ENCODE data around the gene MAP3K5. TPM values are rescaled to one million over a fixed set of nuclear protein-coding genes. Genes with fewer than 3 reads are reported as not detected.

The MAP3K5 gene
- total and polyA plus RNA-seq, 3 donors from 2014 or later, result 21.3 to 55.3 (median 46.1) TPM

DNA sequence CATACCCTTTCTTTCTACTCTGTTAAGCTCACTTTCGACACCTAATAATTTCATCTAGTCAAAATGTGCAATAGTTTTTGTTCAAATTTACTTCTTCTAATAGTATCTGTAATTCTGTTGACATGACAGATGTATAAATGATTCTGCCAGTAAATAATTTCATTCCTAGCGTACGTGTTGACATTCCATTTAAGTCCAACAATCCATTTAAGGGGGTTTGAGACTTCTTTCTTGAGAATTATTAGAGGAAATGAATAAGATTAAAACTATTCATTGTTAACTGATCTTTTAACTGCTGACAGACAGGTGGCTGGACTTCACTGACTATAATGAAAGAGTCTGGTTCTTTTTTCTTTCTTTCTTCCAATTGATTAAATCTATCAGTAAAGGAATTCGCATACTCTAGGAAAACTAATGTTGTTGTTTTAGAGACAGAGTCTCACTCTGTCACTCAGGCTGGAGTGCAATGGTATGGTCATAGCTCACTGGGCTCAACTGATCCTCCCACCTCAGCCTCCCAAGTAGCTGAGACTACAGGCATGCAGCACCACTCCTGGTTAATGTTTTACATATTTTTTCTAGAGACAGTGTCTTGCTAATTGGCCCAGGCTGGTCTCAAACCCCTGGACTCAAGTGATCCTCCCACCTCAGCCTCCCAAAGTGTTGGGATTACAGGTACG is 55.9 kb downstream of the MAP3K5 start:
- Histone ChIP-seq H3K27me3 (no peaks in the 10 kb centered on the region), H3K27ac (no peak overlapping the region), H3K4me1 (peaks cover 20% of the 10 kb centered on the region), H3K9me3 (no peaks in the 10 kb centered on the region), H3K36me3 (ENCODE audit: low read depth, missing control alignments) (no peaks in the 10 kb centered on the region), H3K4me3 (no peak overlapping the region)
- TF ChIP-seq POLR2A (IDR thresholded peaks at IDR 0.05) (no peak), CTCF (IDR thresholded peaks at IDR 0.05) (no peak)
- 92% methylated on average over 5 of the region's 5 CpGs for WGBS, 2 donors
- no peak for DNase-seq
- intact Hi-C loops (cut with DNase I; ENCODE audit: low total_unique reads), result no loop called here

DNA sequence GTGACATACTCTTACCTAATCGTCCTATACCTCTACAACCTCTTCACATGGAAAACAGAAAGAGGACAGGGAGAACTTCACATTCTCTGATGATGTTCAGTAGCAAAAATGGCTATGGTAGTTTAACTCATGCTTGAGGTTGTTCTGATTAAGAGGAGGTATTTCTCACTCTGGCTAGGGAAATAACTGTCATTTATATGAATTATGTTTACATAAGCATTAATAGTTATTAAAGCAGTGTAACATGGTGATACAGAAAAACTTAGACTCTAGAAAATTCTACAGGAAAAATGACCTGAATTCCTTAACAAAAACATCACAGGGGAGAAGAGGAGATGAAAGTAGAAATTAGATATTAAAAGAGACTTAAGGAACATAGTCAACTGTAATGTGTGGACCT is 57.3 kb downstream of the MAP3K5 start:
- whole genome bisulfite sequencing, 2 donors, result 70 to 83% methylated on average over 1 of the region's 1 CpG
- peaks cover 15% of the 10 kb centered on the region for H3K4me1 ChIP-seq
- no peak overlapping the region for H3K4me3 ChIP-seq
- H3K9me3 ChIP-seq, result no peaks in the 10 kb centered on the region
- no peaks in the 10 kb centered on the region for H3K27me3 ChIP-seq
- no peaks in the 10 kb centered on the region for H3K36me3 ChIP-seq (ENCODE audit: low read depth, missing control alignments)
- TF ChIP-seq POLR2A (IDR thresholded peaks at IDR 0.05) (no peak), CTCF (IDR thresholded peaks at IDR 0.05) (no peak)
- intact Hi-C loops (cut with DNase I; ENCODE audit: low total_unique reads), result no loop called here
- no peak for DNase-seq
- H3K27ac ChIP-seq, result no peak overlapping the region

DNA sequence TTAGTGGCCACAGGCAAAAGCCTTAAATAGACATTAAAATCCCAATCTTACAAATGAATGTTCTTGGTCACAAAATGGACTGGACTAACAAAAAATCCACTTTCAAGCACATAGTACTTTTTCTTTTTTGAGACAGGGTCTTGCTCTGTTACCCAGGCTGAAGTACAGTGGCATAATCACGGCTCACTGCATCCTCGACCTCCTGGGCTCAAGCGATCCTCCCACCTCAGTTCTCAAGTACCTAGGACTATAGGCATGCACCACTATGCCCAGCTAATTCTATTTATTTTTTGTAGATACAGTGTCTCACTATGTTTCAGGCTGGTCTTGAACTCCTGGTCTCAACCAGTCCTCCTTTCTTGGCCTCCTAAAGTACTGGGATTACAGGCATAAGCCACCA is 59.4 kb downstream of the MAP3K5 start:
- Histone ChIP-seq H3K27ac (no peak overlapping the region), H3K36me3 (ENCODE audit: low read depth, missing control alignments) (no peaks in the 10 kb centered on the region), H3K4me3 (no peak overlapping the region), H3K4me1 (peaks cover 9% of the 10 kb centered on the region), H3K27me3 (no peaks in the 10 kb centered on the region), H3K9me3 (no peaks in the 10 kb centered on the region)
- WGBS, 2 donors, result 84 to 91% methylated on average over 3 of the region's 3 CpGs
- intact Hi-C loops (cut with DNase I; ENCODE audit: low total_unique reads), result no loop called here
- no peak for DNase-seq
- no peak for TF ChIP-seq CTCF (IDR thresholded peaks at IDR 0.05)
- TF ChIP-seq POLR2A (IDR thresholded peaks at IDR 0.05), result no peak

DNA sequence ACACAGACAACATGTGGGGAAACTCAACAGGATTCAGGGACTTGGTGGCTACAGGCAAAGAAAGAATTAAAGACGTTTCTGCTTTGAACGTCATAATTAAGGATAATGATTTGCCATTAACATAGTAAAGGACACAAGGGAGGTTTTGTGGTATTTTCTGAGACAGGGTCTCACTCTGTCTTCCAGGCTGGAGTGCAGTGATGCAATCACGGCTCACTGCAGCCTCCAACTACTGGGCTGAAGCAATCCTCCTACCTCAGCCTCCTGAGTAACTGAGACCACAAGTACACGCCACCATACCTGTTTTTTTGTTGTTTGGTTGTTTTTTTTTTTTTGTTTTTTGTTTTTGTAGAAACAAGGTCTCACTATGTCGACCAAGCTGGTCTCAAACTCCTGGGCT is 62.4 kb downstream of the MAP3K5 start:
- H3K36me3 ChIP-seq (ENCODE audit: low read depth, missing control alignments), result no peaks in the 10 kb centered on the region
- H3K27me3 ChIP-seq, result no peaks in the 10 kb centered on the region
- TF ChIP-seq POLR2A (IDR thresholded peaks at IDR 0.05) (no peak), CTCF (IDR thresholded peaks at IDR 0.05) (no peak)
- whole genome bisulfite sequencing, 2 donors, result 86 to 95% methylated on average over 5 of the region's 5 CpGs
- intact Hi-C loops (cut with DNase I; ENCODE audit: low total_unique reads), result no loop called here
- H3K9me3 ChIP-seq, result no peaks in the 10 kb centered on the region
- H3K4me1 ChIP-seq, result no peaks in the 10 kb centered on the region
- no peak for DNase-seq
- no peak overlapping the region for H3K4me3 ChIP-seq
- no peak overlapping the region for H3K27ac ChIP-seq

- no peaks in the 10 kb centered on the region for H3K9me3 ChIP-seq
- 90 to 93% methylated on average over 4 of the region's 4 CpGs for WGBS, 2 donors
- intact Hi-C loops (cut with DNase I; ENCODE audit: low total_unique reads), result no loop called here
- H3K27ac ChIP-seq, result no peak overlapping the region
- H3K4me3 ChIP-seq, result no peak overlapping the region
- H3K4me1 ChIP-seq, result no peaks in the 10 kb centered on the region
- H3K27me3 ChIP-seq, result no peaks in the 10 kb centered on the region
- no peaks in the 10 kb centered on the region for H3K36me3 ChIP-seq (ENCODE audit: low read depth, missing control alignments)
- DNase-seq, result no peak
- TF ChIP-seq POLR2A (IDR thresholded peaks at IDR 0.05) (no peak), CTCF (IDR thresholded peaks at IDR 0.05) (no peak)
These were observed 63.2 kb downstream of the MAP3K5 start for GRCh38 chr6:136728976-136729515.
